ENCODE data around the gene PCDHB11. TPM values are rescaled to one million over a fixed set of nuclear protein-coding genes. Genes with fewer than 3 reads are reported as not detected.
A peak's percentile ranks its signal among the peaks of the same experiment; 100 is the strongest.
"Not testable (repeated sequence)": the region's sequence is repeated elsewhere in the genome, so short reads cannot be mapped to it uniquely, and the experiment has no call there.

PCDHB11 gene
- total RNA-seq (2014; rRNA removed; shearing (Covaris generic)) = 0.55 and 0.75 TPM in 2 replicates
- polyA plus RNA-seq (2015; cell fraction: cytosol; rRNA removed) = 0.87 and 1.5 TPM in 2 replicates
- polyA plus RNA-seq (2015; cell fraction: nucleus; rRNA removed) = 1.1 and 1.4 TPM in 2 replicates

GRCh38 chr5:141199359-141200235, at the start of gene PCDHB11:
PCDHB11 (plus strand) TSS chr5:141199627; CDS start chr5:141199775, 148 bp downstream.
- peak; percentile 60 for DNase-seq (ENCODE audit: low read depth, low spot score)
- in situ Hi-C loops (cut with HindIII; ENCODE audit: low pct_unique_long_range_greater_than_20kb, low sequenced_read_pairs) = no loop called here

- in situ Hi-C loops (cut with HindIII; ENCODE audit: low pct_unique_long_range_greater_than_20kb, low sequenced_read_pairs) = no loop called here
- DNase-seq (ENCODE audit: low read depth, low spot score) = peak; percentile 67
Measured at GRCh38 chr5:141149812-141150211, 49.6 kb upstream of the PCDHB11 start, which contains the start of gene PCDHB6. PCDHB6 (plus strand) TSS chr5:141150057; CDS start chr5:141150258, 201 bp downstream.

- DNase-seq (ENCODE audit: low read depth, low spot score) = no peak
- in situ Hi-C loops (cut with HindIII; ENCODE audit: low pct_unique_long_range_greater_than_20kb, low sequenced_read_pairs) = no loop called here
Measured at GRCh38 chr5:141150224-141150992, 49.0 kb upstream of the PCDHB11 start.

GRCh38 chr5:141150993-141151325, 48.5 kb upstream of the PCDHB11 start:
- in situ Hi-C loops (cut with HindIII; ENCODE audit: low pct_unique_long_range_greater_than_20kb, low sequenced_read_pairs) = no loop called here
- no peak for DNase-seq (ENCODE audit: low read depth, low spot score)

- DNase-seq (ENCODE audit: low read depth, low spot score); in situ Hi-C loops (cut with HindIII; ENCODE audit: low pct_unique_long_range_greater_than_20kb, low sequenced_read_pairs): not testable (repeated sequence)
Measured at GRCh38 chr5:141151632-141152031, 47.8 kb upstream of the PCDHB11 start.

GRCh38 chr5:141152096-141152495, 47.3 kb upstream of the PCDHB11 start:
- DNase-seq (ENCODE audit: low read depth, low spot score); in situ Hi-C loops (cut with HindIII; ENCODE audit: low pct_unique_long_range_greater_than_20kb, low sequenced_read_pairs): not testable (repeated sequence)

GRCh38 chr5:141155540-141156374, 43.7 kb upstream of the PCDHB11 start:
- DNase-seq (ENCODE audit: low read depth, low spot score) = peak; percentile 54
- in situ Hi-C loops (cut with HindIII; ENCODE audit: low pct_unique_long_range_greater_than_20kb, low sequenced_read_pairs) = no loop called here

GRCh38 chr5:141157356-141157755, 42.1 kb upstream of the PCDHB11 start:
- DNase-seq (ENCODE audit: low read depth, low spot score); in situ Hi-C loops (cut with HindIII; ENCODE audit: low pct_unique_long_range_greater_than_20kb, low sequenced_read_pairs): not testable (repeated sequence)

GRCh38 chr5:141157901-141158300, 41.5 kb upstream of the PCDHB11 start:
- in situ Hi-C loops (cut with HindIII; ENCODE audit: low pct_unique_long_range_greater_than_20kb, low sequenced_read_pairs); DNase-seq (ENCODE audit: low read depth, low spot score): not testable (repeated sequence)

GRCh38 chr5:141172381-141173204, 26.8 kb upstream of the PCDHB11 start, which contains the start of gene PCDHB7:
PCDHB7 (plus strand) TSS chr5:141172644; CDS start chr5:141172836, 192 bp downstream.
- DNase-seq (ENCODE audit: low read depth, low spot score) = peak; percentile 70
- in situ Hi-C loops (cut with HindIII; ENCODE audit: low pct_unique_long_range_greater_than_20kb, low sequenced_read_pairs) = no loop called here

GRCh38 chr5:141174291-141175104, 24.9 kb upstream of the PCDHB11 start:
- in situ Hi-C loops (cut with HindIII; ENCODE audit: low pct_unique_long_range_greater_than_20kb, low sequenced_read_pairs) = not testable (repeated sequence)

GRCh38 chr5:141175933-141176332, 23.5 kb upstream of the PCDHB11 start:
- DNase-seq (ENCODE audit: low read depth, low spot score) = no peak
- in situ Hi-C loops (cut with HindIII; ENCODE audit: low pct_unique_long_range_greater_than_20kb, low sequenced_read_pairs) = no loop called here

More at GRCh38 chr5:141174291-141175104, 24.9 kb upstream of the PCDHB11 start:
- DNase-seq (ENCODE audit: low read depth, low spot score) = not testable (repeated sequence)

GRCh38 chr5:141177577-141178191, 21.7 kb upstream of the PCDHB11 start, which contains the start of gene PCDHB8:
PCDHB8 (plus strand) TSS chr5:141177790; CDS start chr5:141178035, 245 bp downstream.
- in situ Hi-C loops (cut with HindIII; ENCODE audit: low pct_unique_long_range_greater_than_20kb, low sequenced_read_pairs) = not testable (repeated sequence)
- DNase-seq (ENCODE audit: low read depth, low spot score) = peak; percentile 62

- DNase-seq (ENCODE audit: low read depth, low spot score); in situ Hi-C loops (cut with HindIII; ENCODE audit: low pct_unique_long_range_greater_than_20kb, low sequenced_read_pairs): not testable (repeated sequence)
Measured at GRCh38 chr5:141179371-141179770, 20.1 kb upstream of the PCDHB11 start.

- in situ Hi-C loops (cut with HindIII; ENCODE audit: low pct_unique_long_range_greater_than_20kb, low sequenced_read_pairs); DNase-seq (ENCODE audit: low read depth, low spot score): not testable (repeated sequence)
Measured at GRCh38 chr5:141179876-141180275, 19.6 kb upstream of the PCDHB11 start.

Measured in SK-MEL-5 (cell line).